Stimulated activated CD4-positive, alpha-beta T cell treated with anti-CD3 and anti-CD28 coated beads, Interleukin-15, amount 100 ng/mL, for 48 hours (primary cell): ENCODE measurements around the gene NSF.
"Not testable (repeated sequence)": the region's sequence is repeated elsewhere in the genome, so short reads cannot be mapped to it uniquely, and the experiment has no call there.

Experiments
- DNase-seq, 2 donors: peaks; one replicate each; pipeline ENCODE4 v3.0.0-alpha.2; 2020; ENCODE audit warnings: low read depth in 2 of 2

NSF gene

GRCh38 chr17:46756081-46756735, 165.7 kb downstream of the NSF start:
- no peak for DNase-seq

GRCh38 chr17:46756861-46757260, 166.4 kb downstream of the NSF start:
- no peak for DNase-seq

- not testable (repeated sequence) for DNase-seq
These were observed 167.1 kb downstream of the NSF start for GRCh38 chr17:46757588-46757987.

- DNase-seq = no peak
These were observed 168.1 kb downstream of the NSF start for GRCh38 chr17:46758614-46759013.

- DNase-seq = no peak
These were observed 168.7 kb downstream of the NSF start for GRCh38 chr17:46759141-46759540.

GRCh38 chr17:46763416-46763815, 172.9 kb downstream of the NSF start:
- no peak for DNase-seq

GRCh38 chr17:46764000-46764708, 173.7 kb downstream of the NSF start:
- no peak for DNase-seq

- DNase-seq = no peak
These were observed 174.4 kb downstream of the NSF start for GRCh38 chr17:46764709-46765401.

GRCh38 chr17:46765453-46765852, 175.0 kb downstream of the NSF start:
- DNase-seq = no peak

GRCh38 chr17:46766493-46767491, 176.3 kb downstream of the NSF start:
- DNase-seq = no peak

GRCh38 chr17:46768540-46768870, 178.0 kb downstream of the NSF start:
- no peak for DNase-seq

- DNase-seq = not testable (repeated sequence)
These were observed 178.4 kb downstream of the NSF start for GRCh38 chr17:46768896-46769295.

GRCh38 chr17:46769531-46770438, 179.3 kb downstream of the NSF start:
- no peak for DNase-seq

GRCh38 chr17:46770439-46770817, 180.0 kb downstream of the NSF start:
- DNase-seq = no peak

GRCh38 chr17:46770818-46771560, 180.5 kb downstream of the NSF start:
- no peak for DNase-seq

- DNase-seq = no peak
These were observed 181.3 kb downstream of the NSF start for GRCh38 chr17:46771561-46772474.

- DNase-seq = no peak
These were observed 182.2 kb downstream of the NSF start for GRCh38 chr17:46772475-46773220.

GRCh38 chr17:46773221-46773605, 182.7 kb downstream of the NSF start:
- DNase-seq = no peak
